ENCODE data around the gene SPATA2L. TPM values are rescaled to one million over a fixed set of nuclear protein-coding genes. Genes with fewer than 3 reads are reported as not detected.
"Not testable (repeated sequence)": the region's sequence is repeated elsewhere in the genome, so short reads cannot be mapped to it uniquely, and the experiment has no call there.

Gene SPATA2L
- total and polyA plus RNA-seq, 12 donors, result 1.9 to 13.0 (median 3.1) TPM

DNA sequence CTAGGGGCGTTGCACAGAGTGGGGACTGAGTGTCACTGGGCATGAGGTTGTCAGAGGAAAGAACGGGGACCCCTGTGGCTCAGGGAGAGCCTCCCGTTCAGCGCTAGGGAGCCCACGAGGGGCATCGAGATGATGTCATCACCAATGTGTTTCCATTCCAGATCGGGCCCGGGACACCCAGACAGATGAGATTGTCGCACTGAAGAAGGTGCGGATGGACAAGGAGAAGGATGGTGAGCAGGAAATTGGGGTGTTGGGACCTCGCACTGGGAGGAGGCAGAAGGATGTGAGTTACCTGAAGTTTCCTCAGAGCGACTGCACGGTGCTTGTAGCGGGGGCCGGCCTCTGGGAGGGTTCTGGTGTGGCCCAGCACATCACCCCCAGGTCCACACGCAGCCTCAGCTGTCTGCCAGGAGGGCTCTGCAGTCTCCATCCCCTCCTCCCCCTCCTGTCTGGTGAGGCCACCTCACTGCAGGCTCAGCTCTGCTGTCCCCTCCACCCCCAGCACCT, 11.1 kb downstream of the SPATA2L start:
- DNase-seq (no peak), ATAC-seq (no peak)
- WGBS, 2 donors, result 89 to 91% methylated on average over 16 of the region's 16 CpGs
- intact Hi-C loops (cut with DNase I), result no loop called here
- TF ChIP-seq, protein P1, sequence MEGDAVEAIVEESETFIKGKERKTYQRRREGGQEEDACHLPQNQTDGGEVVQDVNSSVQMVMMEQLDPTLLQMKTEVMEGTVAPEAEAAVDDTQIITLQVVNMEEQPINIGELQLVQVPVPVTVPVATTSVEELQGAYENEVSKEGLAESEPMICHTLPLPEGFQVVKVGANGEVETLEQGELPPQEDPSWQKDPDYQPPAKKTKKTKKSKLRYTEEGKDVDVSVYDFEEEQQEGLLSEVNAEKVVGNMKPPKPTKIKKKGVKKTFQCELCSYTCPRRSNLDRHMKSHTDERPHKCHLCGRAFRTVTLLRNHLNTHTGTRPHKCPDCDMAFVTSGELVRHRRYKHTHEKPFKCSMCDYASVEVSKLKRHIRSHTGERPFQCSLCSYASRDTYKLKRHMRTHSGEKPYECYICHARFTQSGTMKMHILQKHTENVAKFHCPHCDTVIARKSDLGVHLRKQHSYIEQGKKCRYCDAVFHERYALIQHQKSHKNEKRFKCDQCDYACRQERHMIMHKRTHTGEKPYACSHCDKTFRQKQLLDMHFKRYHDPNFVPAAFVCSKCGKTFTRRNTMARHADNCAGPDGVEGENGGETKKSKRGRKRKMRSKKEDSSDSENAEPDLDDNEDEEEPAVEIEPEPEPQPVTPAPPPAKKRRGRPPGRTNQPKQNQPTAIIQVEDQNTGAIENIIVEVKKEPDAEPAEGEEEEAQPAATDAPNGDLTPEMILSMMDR (IDR thresholded peaks at IDR 0.05), result no peak
- H3K27ac ChIP-seq, result no peak overlapping the region
- peaks cover 4 to 14% (median 9%) of the 10 kb centered on the region in 9 donors for H3K4me1 ChIP-seq
- no peak overlapping the region for H3K4me3 ChIP-seq
- H3K9me3 ChIP-seq, result peaks cover 0 to under 1% (median 0%) of the 10 kb centered on the region in 11 donors
- H3K36me3 ChIP-seq, result peaks cover 0 to 64% (median 10%) of the 10 kb centered on the region in 9 donors
- no peaks in the 10 kb centered on the region for H3K27me3 ChIP-seq

DNA sequence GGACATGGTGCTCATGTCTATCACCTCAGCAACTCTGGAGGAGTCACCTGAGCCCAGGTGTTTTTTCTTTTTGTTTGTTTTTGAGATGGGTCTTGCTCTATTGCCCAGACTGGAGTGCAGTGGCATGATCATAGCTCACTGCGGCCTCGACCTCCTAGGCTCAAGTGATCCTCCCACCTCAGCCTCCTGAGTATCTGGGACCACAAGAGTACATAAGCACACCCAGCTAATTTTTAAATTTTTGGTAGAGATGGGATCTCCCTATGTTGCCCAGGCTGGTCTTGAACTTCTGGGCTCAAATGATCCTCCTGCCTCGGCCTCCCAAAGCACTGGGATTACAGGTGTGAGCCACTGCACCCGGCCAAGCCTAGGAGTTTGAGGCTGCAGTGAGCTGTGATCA, 11.9 kb downstream of the SPATA2L start:
- peaks cover 0 to 57% (median 10%) of the 10 kb centered on the region in 9 donors for H3K36me3 ChIP-seq

DNA sequence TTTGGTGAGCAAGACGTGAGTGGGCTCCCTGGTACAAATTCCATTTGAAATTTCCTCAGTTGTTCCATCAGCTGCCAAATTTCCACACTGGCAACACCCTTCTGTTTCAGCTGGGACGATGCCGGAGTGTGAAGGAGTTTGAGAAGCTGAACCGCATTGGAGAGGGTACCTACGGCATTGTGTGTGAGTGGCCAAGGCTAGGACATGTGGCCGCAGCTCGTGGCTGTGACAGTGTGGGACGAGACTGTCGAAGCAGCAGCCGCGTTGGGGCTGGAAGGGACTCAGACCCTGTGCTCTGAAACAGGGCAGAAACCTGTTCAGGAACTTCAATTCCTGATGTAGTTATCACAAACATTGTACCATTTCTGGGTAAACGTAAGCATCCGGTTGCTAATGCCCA, 12.4 kb downstream of the SPATA2L start:
- DNase-seq (no peak), ATAC-seq (no peak)
- 93 to 96% methylated on average over 13 of the region's 13 CpGs for WGBS, 2 donors
- no peak overlapping the region for H3K27ac ChIP-seq
- peaks cover 4 to 14% (median 9%) of the 10 kb centered on the region in 9 donors for H3K4me1 ChIP-seq
- TF ChIP-seq, protein P1 (IDR thresholded peaks at IDR 0.05), result no peak
- no peaks in the 10 kb centered on the region for H3K27me3 ChIP-seq
- intact Hi-C loops (cut with DNase I), result no loop called here
- H3K9me3 ChIP-seq, result peaks cover 0 to 8% (median 0%) of the 10 kb centered on the region in 11 donors
- peaks cover 0 to 53% (median 10%) of the 10 kb centered on the region in 9 donors for H3K36me3 ChIP-seq
- H3K4me3 ChIP-seq, result no peak overlapping the region

More for the DNA sequence above, 11.9 kb downstream of the SPATA2L start:
- DNase-seq; H3K9me3 ChIP-seq; H3K27me3 ChIP-seq; H3K4me3 ChIP-seq; intact Hi-C loops (cut with DNase I); ATAC-seq; H3K27ac ChIP-seq: not testable (repeated sequence)
- H3K4me1 ChIP-seq, result peaks cover 4 to 14% (median 9%) of the 10 kb centered on the region in 9 donors
- whole genome bisulfite sequencing, 2 donors, result 83 to 96% methylated on average over 4 of the region's 4 CpGs

DNA sequence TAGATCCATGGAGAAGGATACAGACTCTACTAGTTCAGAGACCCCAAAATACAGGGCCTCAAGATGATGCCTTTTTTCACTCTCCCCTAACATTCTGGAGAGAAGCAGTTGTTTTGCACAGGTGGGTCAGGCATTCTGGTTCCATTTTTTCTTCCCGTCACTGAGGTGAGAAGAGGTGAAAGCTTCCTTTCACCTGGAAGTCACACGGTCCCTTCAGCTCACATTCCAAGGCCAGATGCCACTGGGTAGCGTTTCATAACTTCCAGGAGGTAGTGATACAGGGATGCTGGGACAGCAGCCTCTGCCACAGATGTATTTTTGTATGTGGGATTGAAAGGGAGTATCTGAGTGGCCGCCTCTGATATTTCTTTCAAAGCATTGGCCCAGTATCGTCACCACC, 13.1 kb downstream of the SPATA2L start:
- 93 to 96% methylated on average over 5 of the region's 5 CpGs for WGBS, 2 donors
- Histone ChIP-seq H3K4me3 (no peak overlapping the region), H3K4me1 (peaks cover 4 to 14% (median 9%) of the 10 kb centered on the region in 9 donors), H3K9me3 (peaks cover 0 to 8% (median 0%) of the 10 kb centered on the region in 11 donors), H3K27me3 (no peaks in the 10 kb centered on the region), H3K36me3 (peaks cover 0 to 48% (median 10%) of the 10 kb centered on the region in 9 donors), H3K27ac (no peak overlapping the region)
- no peak for ATAC-seq
- intact Hi-C loops (cut with DNase I), result no loop called here
- no peak for DNase-seq
- TF ChIP-seq, protein P1 (IDR thresholded peaks at IDR 0.05), result no peak

Data from heart right ventricle (tissue), 16 donors.